ENCODE data around the gene EPO. TPM values are rescaled to one million over a fixed set of nuclear protein-coding genes. Genes with fewer than 3 reads are reported as not detected.
A peak's percentile ranks its signal among the peaks of the same experiment; 100 is the strongest.

The EPO gene
- total RNA-seq, 1 experiment from 2014 or later: 0.30 TPM

DNA sequence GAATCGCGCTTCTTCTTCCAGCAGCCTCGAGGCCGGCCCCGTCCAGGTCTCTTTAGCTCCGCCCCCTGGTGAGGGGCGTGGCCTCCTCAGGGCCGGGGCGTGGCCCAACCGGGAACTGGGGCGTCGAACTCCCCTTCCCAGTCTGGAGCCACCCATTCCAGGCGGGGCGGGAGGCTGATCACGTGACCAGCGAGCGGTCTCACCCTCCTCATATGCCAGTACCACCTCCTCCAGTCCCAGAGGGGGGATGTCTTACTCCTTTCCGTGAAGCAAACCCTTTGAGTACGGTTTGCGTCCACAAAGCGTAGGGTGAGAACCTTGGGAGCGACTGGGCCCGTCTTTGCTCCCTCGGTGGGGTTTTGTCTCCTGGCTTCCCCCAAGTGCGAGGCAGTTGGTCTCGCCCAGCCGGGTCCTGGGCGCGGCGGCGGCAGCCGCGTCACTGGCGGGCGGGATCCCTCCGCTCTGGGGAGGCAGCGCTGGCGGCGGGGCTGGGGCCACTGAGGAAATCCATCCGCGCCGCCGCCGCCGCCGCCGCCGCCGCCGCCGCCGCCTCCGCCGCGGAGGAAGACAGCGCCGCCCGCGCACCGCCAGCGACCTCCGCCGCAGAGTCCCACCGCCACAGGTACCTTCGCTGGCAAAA lies 46.8 kb upstream of the EPO start, which contains the start of gene GNB2 (continued):
- peak; percentile 74 for TF ChIP-seq TCF7L2 (IDR thresholded peaks at IDR 0.05; ENCODE audit: borderline replicate concordance, extremely low read depth, insufficient read depth, insufficient read length)

DNA sequence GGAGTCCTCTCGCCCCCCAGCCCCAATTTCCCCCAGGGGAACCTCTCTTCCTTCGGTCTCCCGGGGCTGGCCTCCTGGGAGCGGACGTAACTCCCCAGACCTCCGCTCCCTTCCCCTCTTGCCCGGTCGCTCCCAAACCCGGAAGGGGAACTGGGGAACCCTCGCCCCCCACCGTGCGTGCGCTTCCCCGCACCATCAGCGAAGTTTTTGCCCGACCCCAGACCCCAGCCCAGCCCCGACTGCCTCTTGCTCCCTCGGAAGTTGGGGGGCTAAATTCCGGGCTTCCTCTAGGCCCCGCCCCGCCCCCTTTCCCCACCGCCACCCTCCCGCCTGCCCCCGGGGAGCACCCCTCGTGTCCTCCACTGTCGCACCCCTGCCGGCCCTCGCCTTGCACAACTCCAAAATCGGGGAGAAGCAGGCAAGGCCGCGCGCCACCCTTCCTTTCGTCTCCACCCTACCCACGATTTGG lies 46.3 kb upstream of the EPO start:
- ChIA-PET POLR2A (no interaction called here), CTCF (no interaction called here), RAD21 (ENCODE audit: low non-redundant PET in 1 of 2, low total read pairs in 2 of 2, uncharacterized antibody in 2 of 2, unreplicated experiment in 2 of 2) (no interaction called here)
- Histone ChIP-seq H2AFZ (ENCODE audit: low read depth, low read length, poor library complexity, severe bottlenecking) (no peak overlapping the region), H3K9ac (ENCODE audit: low read length) (peak overlapping the region; percentile 87), H3K4me3 (replicated peaks in 1 of 2; ENCODE audit: low read depth in 1 of 2, low read length in 2 of 2) (peak overlapping the region; percentile 88 to 96), H3K4me1 (ENCODE audit: control insufficient read depth in 1 of 2, insufficient read depth in 2 of 2, low read length in 2 of 2) (peaks cover 0 to 11% of the 10 kb centered on the region in 2 experiments; a peak in 1 of 4 replicates), H3K27ac (ENCODE audit: low read depth, low read length) (peak overlapping the region; percentile 95), H3K79me2 (ENCODE audit: insufficient read depth, low read length) (peaks cover 26% of the 10 kb centered on the region), H3K4me2 (ENCODE audit: low read length) (peak overlapping the region; percentile 94), H3K9me3 (ENCODE audit: control insufficient read depth in 1 of 2, insufficient read depth in 1 of 2, low read depth in 1 of 2, low read length in 2 of 2) (no peaks in the 10 kb centered on the region), H3K36me3 (ENCODE audit: control insufficient read depth in 1 of 2, insufficient read depth in 2 of 2, low read length in 2 of 2) (peaks cover 4 to 15% of the 10 kb centered on the region in 2 experiments; a peak in 3 of 4 replicates), H4K20me1 (ENCODE audit: insufficient read depth) (no peaks in the 10 kb centered on the region), H3K9me2 (ENCODE audit: insufficient read depth) (no peaks in the 10 kb centered on the region), H3K27me3 (ENCODE audit: insufficient read depth, low read length) (no peaks in the 10 kb centered on the region)
- TF ChIP-seq POLR2AphosphoS5 (IDR thresholded peaks at IDR 0.05; ENCODE audit: low read depth, low read length) (no peak), ELF1 (IDR thresholded peaks at IDR 0.05; ENCODE audit: borderline replicate concordance, low read depth) (no peak), RAD21 (IDR thresholded peaks at IDR 0.05; ENCODE audit: low read depth) (no peak), SRF (IDR thresholded peaks at IDR 0.05; ENCODE audit: low read depth) (no peak), ZFX (IDR thresholded peaks at IDR 0.05) (peak; percentile 39), CEBPB (IDR thresholded peaks at IDR 0.05; ENCODE audit: low read depth) (no peak)
- TF ChIP-seq, protein P1, sequence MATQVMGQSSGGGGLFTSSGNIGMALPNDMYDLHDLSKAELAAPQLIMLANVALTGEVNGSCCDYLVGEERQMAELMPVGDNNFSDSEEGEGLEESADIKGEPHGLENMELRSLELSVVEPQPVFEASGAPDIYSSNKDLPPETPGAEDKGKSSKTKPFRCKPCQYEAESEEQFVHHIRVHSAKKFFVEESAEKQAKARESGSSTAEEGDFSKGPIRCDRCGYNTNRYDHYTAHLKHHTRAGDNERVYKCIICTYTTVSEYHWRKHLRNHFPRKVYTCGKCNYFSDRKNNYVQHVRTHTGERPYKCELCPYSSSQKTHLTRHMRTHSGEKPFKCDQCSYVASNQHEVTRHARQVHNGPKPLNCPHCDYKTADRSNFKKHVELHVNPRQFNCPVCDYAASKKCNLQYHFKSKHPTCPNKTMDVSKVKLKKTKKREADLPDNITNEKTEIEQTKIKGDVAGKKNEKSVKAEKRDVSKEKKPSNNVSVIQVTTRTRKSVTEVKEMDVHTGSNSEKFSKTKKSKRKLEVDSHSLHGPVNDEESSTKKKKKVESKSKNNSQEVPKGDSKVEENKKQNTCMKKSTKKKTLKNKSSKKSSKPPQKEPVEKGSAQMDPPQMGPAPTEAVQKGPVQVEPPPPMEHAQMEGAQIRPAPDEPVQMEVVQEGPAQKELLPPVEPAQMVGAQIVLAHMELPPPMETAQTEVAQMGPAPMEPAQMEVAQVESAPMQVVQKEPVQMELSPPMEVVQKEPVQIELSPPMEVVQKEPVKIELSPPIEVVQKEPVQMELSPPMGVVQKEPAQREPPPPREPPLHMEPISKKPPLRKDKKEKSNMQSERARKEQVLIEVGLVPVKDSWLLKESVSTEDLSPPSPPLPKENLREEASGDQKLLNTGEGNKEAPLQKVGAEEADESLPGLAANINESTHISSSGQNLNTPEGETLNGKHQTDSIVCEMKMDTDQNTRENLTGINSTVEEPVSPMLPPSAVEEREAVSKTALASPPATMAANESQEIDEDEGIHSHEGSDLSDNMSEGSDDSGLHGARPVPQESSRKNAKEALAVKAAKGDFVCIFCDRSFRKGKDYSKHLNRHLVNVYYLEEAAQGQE (IDR thresholded peaks at IDR 0.05; ENCODE audit: low read depth): no peak
- intact Hi-C loops (cut with micrococcal nuclease): loop anchor here (1.0 to 2.0 kb wide), 2 partner anchors 31 to 41 kb away; no protein-coding TSS in a partner anchor
- BruUV-seq (replicated peaks): no TSS peak
- DNase-seq (ENCODE audit: low read depth, low spot score) (no peak), ATAC-seq (peak; percentile 34)
